SH-SY5Y (cell line): ENCODE data around the gene RABGAP1L.

Source experiments
- GATA2 ChIP-seq: IDR thresholded peaks from 2 replicates; pipeline ENCODE4 v1.6.1; 2011; ENCODE audit warnings: mild to moderate bottlenecking, low read depth, low read length
- GATA3 ChIP-seq: IDR thresholded peaks from 2 replicates; pipeline ENCODE4 v1.6.1; 2011; ENCODE audit warnings: low read depth, mild to moderate bottlenecking, low read length, moderate library complexity

DNA sequence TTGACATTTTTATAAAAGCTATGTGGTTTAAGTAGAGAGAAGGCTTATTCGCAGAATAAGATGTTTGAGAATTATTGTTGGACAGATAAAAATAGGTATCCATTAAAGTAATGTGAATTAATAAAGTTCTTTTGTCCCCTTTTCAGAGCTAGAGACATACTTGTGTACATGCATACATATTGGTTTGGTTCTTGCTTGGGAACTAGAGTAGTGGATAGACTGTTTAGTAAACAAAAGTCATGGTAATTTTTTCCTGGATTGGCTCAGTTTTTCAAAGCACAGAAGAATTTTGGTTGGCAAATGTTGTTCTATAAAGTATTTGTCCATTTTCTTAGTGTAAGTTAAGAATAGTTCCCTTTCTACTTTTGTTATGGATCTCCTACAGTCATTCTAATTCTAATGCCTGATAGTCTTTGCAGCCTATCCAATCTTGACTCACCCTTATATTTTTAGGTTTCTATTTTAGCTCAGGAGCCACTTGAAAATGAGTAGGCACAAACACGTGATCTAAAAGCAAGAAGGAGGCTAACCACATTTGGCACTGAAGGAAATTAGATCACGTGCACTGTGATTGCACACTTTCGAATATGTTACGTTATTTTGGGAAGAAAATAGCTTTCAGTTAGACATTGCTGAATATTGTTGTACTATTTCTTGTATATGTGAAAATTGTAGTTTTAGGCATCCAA is 47.0 kb downstream of the RABGAP1L start:
- TF ChIP-seq GATA2 (no peak), GATA3 (no peak)
